Stimulated activated CD4-positive, alpha-beta T cell treated with anti-CD3 and anti-CD28 coated beads, Interleukin-12 subunit alpha, Interleukin-12 subunit beta, amount 100 ng/mL, for 4 hours (primary cell): Measurements from ENCODE around the gene ZNF438.
"Not testable (repeated sequence)": the region's sequence is repeated elsewhere in the genome, so short reads cannot be mapped to it uniquely, and the experiment has no call there.

Source experiments
- DNase-seq: peaks from one replicate; pipeline ENCODE4 v3.0.0-alpha.2; 2020

The ZNF438 gene

DNA sequence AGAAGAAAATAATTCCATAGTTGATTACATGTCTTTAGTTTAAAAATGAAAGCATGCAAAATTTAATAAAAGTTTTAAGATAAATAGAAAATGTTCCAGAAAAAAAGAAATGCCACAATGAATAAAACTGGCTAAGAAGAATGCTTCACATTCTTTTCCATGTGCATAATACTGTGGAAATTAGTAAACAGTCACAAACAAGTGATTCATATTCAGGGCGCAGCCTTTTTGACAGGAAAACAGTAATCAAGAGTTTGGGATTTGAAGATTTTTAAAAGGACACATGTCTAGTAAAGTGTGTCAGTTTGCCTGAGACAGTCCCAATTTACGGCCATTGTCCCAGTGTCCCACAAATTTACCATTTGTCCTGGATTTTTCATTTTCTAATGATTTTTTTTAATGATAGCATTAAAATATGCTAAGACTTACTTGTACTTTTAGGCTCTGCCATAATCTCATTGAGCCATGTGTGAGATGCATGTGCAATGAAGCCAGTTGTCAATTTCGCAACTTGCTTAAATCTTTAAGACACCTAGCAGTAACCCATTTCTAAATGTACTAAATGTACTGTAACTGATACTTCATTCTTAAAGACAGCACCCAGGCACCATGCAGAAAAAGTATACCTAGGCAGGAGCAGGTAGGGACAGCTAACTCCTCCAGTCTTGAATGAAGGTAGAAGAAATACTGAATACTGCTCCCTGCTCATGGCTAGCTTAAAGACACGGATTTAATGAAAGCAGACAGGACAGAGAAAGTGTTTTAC is 46.9 kb downstream of the ZNF438 start:
- no peak for DNase-seq

DNA sequence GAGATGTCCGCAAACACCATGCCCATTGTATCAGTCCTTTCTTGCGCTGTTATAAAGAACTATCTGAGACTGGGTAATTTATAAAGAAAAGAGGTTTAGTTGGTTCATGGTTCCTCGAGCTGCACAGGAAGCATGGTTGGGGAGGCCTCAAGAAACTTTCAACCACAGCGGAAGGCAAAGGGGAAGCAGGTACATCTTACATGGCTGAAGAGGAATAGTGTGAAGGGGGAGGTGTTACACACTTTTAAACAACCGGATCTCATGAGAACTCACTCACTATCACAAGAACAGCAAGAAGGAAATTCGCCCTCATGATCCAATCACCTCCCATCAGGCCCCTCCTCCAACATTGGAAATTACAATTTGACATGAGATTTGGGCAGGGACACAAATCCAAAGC is 48.5 kb downstream of the ZNF438 start:
- not testable (repeated sequence) for DNase-seq

DNA sequence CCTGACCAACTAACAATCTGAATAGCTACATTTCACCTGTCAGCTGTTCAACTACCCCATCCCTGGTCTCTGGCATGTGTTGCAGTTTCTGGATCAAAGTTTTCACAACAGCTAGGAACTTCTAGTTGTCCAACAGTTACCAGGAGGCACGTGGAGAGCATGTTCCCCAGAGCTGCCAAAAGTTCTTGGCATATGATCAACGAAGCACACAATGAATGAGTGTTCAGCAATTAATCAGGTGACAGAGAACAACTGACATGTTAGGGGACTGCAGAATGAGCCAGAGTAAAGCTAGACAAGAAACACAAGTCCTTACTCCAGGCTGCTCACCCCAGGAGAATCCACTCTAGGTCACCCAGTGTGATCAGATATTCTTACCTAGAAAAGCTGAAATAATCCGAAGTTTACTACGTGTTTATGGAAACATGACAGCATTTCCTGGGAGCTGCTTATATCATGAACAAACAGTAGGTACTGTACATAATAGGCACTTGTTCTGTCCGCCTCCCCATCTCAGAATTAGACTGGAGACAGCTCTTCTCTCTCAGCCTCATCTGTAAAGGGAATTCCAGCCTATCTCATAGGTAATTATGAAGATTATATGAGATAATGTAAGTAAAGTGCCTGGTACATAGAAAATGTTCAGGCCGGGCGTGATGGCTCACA is 50.6 kb downstream of the ZNF438 start:
- DNase-seq = no peak

DNA sequence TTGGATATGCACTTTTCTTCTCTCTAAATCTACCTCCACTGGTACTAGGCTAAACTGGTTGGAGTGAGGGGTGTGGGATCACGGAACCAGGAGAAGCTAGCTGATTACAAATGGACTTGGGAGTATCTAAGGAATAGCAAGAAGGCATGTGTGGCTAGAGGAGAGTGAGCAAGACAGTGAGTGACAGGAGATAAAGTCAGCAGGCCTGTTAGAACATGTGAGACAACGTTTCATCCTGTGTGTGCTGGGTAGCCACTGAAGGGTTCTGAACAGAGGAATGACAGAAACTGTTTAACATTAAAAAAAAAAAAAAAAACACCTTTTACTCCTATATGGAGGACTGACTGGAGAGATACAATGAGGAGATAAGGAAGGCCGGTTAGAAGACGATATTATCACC is 51.7 kb downstream of the ZNF438 start:
- DNase-seq = no peak

DNA sequence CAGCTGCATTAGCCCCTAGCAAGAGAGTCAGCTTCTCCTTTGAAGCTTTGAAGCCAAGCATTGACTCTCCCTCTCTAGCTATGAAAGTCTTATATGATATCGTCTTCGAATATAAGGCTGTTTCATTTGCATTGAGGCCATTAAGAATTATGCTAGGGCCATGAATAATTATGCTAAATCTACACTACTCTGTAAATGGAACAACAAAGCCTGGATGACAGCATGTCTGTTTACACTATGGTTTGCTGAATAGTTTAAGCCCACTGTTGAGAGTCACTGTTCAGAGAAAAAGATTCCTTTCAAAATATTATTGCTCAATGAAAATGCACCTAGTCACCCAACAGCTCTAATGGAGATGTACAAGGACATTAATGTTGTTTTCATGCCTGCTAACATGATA is 52.8 kb downstream of the ZNF438 start:
- DNase-seq = no peak

DNA sequence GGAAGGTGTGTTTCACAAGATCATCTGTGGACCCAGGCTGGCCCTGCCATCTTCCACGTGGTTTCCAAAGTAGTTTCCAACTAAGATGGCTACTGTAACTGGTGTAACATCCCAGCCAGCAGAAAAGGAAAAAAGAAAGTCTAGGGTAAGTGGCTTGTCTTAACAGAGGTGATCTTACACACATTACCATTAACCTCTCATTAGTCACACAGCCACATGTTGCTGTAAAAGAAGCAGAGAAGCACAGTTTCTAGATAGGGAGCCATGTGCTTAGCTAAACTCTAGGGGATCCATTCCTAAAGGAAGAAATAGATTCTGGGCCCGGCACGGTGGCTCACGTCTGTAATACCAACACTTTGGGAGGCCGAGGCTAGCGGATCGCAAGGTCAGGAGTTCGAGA is 54.3 kb downstream of the ZNF438 start:
- no peak for DNase-seq

DNA sequence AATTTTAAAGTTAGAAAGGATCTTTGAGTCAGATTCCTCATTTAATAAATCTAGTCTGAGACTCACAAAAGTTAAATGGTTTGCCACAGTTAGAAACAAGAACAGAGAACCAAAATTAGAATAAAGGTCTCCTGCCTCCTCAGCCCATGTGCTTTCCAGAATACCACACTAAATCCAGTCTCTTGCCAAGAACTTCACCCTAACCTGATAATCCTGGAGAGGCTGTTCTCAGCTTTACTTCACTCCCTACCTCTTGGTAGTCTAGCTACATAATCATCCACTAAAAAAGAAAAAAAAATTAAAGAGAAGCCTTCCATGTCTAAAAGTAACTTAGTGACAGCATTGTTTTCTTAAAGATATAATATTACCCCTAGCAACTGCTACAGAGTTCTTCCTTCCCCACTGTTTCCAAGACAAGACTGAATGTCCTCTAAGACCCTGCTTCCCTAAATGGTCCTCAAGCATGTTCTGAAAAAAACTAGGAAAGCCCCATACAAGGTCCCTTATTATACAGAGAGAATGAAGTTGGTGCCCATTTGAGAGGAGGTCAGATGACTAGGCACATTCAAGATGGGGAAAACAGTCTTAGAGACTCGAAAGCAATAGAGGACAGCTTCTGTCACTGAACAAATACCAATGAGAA is 56.8 kb downstream of the ZNF438 start:
- DNase-seq = no peak

DNA sequence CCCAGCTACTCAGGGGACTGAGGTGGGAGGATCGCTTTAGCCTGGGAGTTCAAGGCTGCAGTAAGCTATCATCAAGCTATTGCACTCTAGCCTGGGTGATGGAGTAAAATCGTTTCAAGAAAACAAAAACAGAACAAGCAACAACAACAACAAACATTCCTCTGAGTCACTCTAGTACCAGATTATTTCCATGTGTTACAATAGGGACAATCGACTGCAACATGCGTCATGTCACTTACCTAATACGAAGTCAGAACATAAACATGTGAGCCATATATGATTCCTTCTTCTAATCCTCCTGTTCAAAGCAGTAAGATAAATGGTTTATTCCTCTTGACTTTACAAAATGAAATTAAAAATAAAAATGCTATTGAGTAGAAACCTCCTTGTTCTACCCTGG is 57.3 kb downstream of the ZNF438 start:
- DNase-seq = no peak

DNA sequence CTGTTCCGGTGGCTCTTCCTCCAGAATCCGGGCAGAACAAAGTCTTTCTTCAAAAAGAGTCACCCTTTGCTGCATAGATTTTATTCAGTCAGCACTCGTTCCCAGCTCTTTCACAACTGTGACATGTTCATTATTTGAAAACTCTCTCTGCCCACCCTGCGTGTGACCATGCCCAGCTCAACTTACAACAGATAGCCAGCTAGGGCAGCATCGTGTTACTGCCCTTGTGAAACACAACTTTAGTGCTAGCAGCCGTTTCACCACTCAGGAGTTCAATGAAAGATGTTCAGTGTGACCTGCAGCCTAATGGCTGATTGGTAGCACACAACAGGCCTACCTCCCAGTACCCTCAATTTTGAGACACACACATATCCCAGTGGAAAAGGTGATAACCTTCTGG is 57.9 kb downstream of the ZNF438 start:
- no peak for DNase-seq

DNA sequence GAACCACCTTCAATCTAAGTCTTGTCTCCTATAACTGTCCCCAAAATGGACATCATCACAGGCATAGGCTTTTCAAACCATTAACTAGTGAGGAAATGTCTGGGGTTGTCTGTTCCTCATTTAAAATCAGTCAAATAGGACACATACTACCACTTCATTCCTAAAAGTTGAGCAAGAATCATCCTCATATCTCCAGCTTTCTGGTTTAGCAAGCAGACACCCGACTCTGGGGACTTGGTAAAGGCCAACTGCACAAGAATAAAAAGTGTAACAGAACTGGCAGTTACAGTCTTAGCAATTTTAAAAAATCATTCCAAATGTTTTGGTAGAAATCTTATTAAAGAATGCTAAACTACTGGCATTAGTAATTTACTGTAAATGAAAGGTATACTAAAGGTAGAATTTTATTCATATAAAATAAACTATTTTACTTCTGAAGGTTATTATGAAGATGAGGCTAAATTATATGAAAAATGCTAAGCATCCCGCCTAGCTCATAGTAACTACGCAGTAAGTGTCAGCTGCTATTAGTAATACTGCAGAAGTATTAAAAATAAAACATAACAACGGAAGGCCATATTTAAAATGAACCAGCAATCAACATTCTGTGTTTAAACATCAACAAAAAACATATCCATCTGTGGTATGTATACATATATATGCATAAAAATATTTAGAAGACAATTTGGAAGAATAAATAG is 60.8 kb downstream of the ZNF438 start:
- DNase-seq = no peak

DNA sequence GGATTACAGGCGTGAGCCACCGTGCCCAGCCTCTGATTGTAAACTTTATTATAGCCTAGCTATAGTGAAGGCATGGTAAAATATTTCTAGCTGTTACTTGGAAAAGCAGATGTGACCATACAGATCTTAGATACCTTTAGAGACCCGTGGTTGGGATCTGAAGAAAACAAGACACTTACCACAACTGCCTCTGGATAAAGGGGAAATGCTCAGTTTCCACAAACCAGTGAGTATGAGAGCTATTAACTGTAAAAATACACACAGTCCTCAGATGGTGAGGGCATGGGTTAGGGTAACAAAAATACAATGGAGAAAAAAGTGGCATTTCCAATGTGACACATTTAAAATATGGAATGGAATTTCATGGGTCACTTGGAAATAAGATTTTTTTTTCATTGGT is 63.0 kb downstream of the ZNF438 start:
- DNase-seq = no peak

DNA sequence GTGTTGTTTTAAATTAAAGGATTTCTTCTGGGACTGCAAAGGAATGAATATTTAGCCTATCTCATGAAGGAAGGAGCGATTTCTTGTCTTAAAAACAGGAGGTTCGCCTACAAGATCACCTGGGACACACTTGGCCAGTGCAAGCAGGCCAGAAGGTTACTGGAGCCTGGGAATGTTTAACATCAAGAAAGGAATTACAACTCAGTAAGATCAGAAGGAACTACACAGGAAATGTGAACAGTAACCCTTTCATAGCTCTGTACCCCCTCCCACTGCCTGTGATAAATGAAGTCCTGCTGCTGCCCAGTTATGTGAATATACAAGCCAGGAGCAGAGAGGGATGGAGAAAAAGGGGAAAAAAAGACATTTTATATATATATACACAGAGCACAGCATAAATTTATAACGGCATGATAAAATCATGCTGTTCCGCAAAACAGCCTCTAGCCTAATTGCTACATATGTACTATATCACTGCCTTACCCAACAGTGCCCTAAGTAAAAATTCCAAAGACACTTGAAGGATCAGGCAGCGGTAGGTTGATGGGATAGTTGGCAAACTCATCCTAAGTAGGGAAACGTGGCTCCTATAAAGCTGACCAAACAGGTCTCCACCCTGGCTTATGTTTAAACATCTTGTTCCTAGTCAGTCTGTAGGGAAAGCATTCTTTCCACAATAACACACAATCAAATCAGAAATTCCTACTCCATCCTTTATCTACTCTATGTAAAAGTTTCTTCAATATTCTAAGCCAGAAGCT is 63.8 kb downstream of the ZNF438 start:
- no peak for DNase-seq

DNA sequence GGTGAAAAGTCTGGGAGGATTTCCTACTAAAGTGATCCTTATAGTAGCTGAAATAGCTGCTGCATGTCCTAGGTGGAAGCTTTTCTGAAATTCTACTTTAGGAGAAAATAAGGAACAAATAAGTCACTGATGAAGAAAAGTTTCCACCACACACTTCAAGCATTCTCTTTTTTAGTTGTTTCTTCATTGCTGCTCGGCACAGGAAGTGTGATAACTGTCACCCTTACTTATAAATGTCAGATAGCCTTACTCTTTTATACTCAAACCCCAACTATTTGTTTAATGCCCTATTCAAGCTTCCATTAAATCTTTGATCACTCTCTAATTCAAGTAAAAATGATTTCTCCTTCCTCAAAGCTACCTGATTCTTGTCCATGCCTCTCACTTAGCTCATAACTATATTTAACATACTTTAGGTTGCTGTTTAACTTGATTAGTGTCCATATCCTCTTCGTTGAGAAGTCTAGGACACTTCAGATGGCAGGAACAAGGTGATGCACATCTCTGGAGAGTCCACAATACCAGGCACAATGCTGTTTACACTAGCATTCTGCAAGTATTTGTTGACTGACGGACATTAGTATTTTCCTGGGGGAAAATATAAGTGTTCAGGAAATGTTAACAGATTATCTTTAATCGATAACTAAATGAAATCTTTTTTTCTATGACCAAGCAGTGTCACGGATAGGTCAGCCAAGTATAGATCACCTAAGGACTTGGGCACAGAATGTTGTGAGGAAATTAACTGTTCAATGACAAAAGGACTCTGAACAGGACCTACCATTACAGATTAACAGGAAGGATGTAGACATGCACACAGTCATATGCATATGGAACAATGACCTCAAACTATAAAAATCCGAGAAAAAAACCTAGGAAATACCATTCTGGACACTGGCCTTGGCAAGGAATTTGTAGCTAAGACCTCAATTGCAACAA is 67.4 kb downstream of the ZNF438 start:
- no peak for DNase-seq

DNA sequence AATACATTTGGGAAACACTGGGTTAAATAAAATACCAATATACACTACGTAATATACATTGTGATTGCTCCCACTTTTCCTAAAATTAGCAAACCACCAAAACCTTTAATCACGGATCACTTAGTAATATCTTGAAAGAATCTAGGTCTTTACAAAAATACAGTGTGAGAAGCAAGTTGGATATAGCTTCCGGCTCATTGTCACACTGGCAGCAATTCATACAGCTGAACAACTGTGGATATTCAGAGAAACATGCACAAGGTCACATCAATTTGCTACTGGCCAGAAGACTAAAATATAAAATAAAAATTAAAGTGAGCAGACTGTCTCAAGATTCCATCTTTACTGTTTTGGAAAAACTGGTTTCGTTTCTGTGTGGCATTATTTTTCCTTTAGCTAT is 69.1 kb downstream of the ZNF438 start:
- DNase-seq = no peak

DNA sequence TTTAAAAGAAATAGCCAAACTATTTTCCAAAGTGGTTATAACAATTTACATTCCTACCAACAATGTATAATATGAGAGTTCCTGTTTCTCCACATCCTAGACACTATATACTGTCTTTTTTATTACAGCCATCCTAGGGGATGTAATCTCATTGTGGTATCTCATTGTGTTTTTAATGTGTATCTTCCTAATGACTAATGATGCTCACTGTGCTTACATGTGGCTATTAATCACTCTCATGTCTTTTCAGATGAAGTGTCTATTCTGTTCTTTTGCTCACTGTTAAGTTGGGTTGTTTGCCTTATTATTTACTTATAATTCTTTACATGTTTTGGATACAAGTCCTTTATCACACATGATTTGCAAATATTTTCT is 71.8 kb downstream of the ZNF438 start:
- DNase-seq = no peak

DNA sequence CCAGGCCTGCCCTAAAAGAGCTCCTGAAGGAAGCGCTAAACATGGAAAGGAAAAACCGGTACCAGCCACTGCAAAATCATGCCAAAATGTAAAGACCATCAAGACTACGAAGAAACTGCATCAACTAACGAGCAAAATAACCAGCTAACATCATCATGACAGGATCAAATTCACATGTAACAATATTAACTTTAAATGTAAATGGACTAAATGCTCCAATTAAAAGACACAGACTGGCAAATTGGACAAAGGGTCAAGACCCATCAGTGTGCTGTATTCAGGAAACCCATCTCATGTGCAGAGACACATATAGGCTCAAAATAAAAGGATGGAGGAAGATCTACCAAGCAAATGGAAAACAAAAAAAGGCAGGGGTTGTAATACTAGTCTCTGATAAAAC is 82.4 kb downstream of the ZNF438 start:
- not testable (repeated sequence) for DNase-seq

DNA sequence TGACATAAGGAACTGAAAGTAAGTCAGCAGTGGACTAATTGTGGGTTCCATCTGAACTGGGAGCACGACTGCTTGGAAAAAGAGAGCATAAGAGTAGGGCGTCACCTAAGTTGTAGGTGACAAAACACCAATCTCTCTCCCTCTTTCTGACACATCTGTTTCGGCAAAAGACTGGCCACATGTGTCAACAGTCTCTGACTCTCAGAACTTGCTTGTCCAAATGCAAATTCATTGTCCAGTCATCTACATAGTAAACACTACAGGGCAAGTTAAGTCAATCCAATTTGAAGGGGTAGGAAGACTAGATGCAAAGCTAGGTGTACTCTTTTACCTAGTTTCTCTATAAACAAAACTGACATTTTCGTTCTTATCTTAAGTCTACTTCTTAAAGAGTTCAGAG is 87.7 kb downstream of the ZNF438 start:
- no peak for DNase-seq

DNA sequence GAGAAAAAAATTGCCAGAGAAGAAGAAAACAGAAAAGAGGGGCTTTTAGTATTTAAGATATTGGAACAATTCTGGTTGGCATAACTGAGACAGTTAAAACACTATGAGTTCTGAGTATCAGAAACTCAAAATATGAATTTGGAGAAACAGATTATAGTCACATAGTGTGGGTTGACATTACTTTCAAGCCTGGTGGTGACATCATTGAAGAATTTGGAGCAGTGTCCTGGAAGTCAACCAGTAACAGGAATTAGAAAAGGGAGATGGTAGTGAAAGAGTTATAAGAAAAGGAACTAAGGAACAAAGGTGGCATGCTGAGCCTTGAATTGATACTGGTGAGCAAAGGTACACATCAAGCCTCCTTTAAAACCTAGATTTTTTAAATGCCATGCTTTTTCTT is 88.2 kb downstream of the ZNF438 start:
- DNase-seq = no peak

DNA sequence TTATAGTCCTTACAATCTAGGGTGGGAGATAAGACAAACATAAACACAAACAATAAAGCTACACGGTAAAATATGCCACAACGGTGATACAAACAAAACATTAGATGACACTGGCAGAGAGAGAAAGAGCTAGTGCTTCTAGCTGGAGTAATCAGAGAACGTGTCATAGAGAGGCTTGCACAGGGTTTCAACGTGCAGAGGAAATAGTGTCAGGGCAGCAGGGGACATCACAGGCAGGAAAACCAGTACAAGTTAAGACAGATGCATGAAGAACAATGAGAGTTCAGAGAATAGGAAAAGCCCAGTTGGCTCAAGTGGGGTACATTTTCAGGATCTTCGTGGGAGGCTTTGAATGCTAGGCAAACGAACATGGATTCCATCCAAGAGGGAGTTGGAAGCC is 91.4 kb downstream of the ZNF438 start:
- no peak for DNase-seq

DNA sequence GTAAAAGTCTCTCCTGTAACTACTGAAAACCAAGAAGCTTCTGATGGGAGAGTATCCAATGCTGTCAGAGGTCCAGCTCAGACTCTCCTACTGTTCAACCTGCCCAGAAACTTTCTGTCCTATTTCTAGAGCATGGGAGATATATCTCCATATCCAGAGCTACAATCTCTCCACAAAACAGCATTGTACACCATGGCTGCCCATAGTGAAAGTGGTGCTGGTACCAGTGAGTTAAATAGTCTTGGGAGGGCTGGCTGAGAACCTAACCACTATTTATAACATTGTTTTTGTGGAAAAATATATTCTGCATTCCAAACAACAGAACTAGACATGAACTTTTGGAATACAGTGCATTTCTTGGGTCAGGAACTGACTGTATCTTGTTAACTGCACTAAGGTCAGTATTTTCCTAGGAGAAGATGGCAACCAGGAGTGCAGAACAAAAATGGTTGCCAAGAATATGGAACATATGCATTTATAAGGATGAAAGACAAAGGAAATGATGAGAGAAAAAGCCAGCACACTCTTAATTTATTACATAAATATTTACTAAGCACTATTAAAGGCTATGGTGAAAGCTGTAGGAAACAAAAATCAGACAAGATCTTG is 91.9 kb downstream of the ZNF438 start:
- DNase-seq = no peak

DNA sequence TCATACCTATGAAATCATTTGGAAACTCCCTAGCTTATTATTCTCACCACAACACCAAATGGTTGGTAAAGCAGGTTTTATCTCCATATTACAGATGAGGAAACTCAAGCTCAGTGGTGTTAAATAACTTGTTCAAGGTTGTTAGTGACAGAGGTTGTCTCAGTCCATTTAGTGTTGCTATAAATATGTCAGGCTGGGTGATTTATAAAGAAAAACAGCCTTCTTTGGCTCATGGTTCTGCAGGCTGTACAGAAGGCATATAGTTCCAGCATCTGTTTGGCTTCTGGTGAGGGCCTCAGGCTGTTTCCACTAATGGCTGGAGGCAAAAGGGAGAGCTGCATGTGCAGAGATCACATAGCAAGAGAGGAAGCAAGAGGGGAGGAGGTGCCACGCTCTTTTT is 96.6 kb downstream of the ZNF438 start:
- no peak for DNase-seq
